Activated CD4-positive, alpha-beta T cell treated with anti-CD3 and anti-CD28 coated beads for 36 hours (primary cell): ENCODE measurements around the gene IL20. TPM values are rescaled to one million over a fixed set of nuclear protein-coding genes. Genes with fewer than 3 reads are reported as not detected.

ENCODE experiments used
- ATAC-seq: fragments of 200-7000 bp; cut with Tn5 transposase; one replicate; pipeline ENCODE4 v1.10.0; 2021; ENCODE audit warnings: mild to moderate bottlenecking, moderate library complexity
- CTCF ChIA-PET: fragments of 350-600 bp; sonication (Branson Sonifier 250); formaldehyde crosslinking; loops from one replicate; lab custom pipeline; 2021; ENCODE audit warnings: antibody characterized with exemption; lab: Charles Lee
- POLR2A ChIA-PET: fragments of 350-600 bp; sonication (Branson Sonifier 250); formaldehyde crosslinking; loops from one replicate; lab custom pipeline; 2021; ENCODE audit warnings: antibody characterized with exemption, inconsistent platforms; lab: Charles Lee
- DNase-seq: peaks from one replicate; pipeline ENCODE4 v3.0.0-alpha.2; 2020
- H3K27ac Mint-ChIP-seq: one replicate; pipeline ENCODE4 v1.8.0; 2021; ENCODE audit warnings: mixed read lengths
- H3K27me3 Mint-ChIP-seq: one replicate; pipeline ENCODE4 v1.8.0; 2021; ENCODE audit warnings: mixed read lengths
- H3K36me3 Mint-ChIP-seq: one replicate; pipeline ENCODE4 v1.8.0; 2021; ENCODE audit warnings: low read depth, mixed read lengths
- H3K4me1 Mint-ChIP-seq: one replicate; pipeline ENCODE4 v1.8.0; 2021; ENCODE audit warnings: mixed read lengths
- H3K4me3 Mint-ChIP-seq: one replicate; pipeline ENCODE4 v1.8.0; 2021; ENCODE audit warnings: mild to moderate bottlenecking, moderate library complexity, mixed read lengths
- H3K9me3 Mint-ChIP-seq: one replicate; pipeline ENCODE4 v1.8.0; 2021; ENCODE audit warnings: low read depth, mixed read lengths
- intact Hi-C, 2 experiments: fragments of 100-400 bp; cut with DNase I in 1 of 2; cut with micrococcal nuclease in 1 of 2; formaldehyde crosslinking; loops; one replicate each; pipeline versions ENCODE4 v1.14.2 to v1.15.1; 2022 to 2024; cut with DNase I, micrococcal nuclease
- total RNA-seq, 2 experiments: library from RNA; stranded (reverse); gene quantifications; one replicate each; pipeline ENCODE4 v1.2.3, GENCODE V29; 2021

IL20 gene
- total RNA-seq, 2 experiments from 2014 or later = not detected

GRCh38 chr1:206856674-206857464 lies 8.6 kb upstream of the IL20 start:
- no peak overlapping the region for H3K27ac Mint-ChIP-seq
- ChIA-PET POLR2A (no interaction called here), CTCF (interaction anchor here (0.7 to 19.1 kb wide), 20 partner anchors 10 to 189 kb away, joined by 3 to 306 read pairs (median 3); partner anchors contain the start of gene FCMR)
- ATAC-seq (peak; percentile 81), DNase-seq (peak; percentile 39)
- peaks cover 19% of the 10 kb centered on the region for H3K4me1 Mint-ChIP-seq
- peaks cover 3% of the 10 kb centered on the region for H3K9me3 Mint-ChIP-seq
- H3K4me3 Mint-ChIP-seq = no peak overlapping the region
- no peaks in the 10 kb centered on the region for H3K36me3 Mint-ChIP-seq
- peaks cover 9% of the 10 kb centered on the region for H3K27me3 Mint-ChIP-seq
- intact Hi-C loops = loop anchor here in 1 of 2 experiments (2.0 kb wide), 2 partner anchors 40 to 56 kb away; no protein-coding TSS in a partner anchor

GRCh38 chr1:206859082-206859521 lies 6.3 kb upstream of the IL20 start:
- ATAC-seq = no peak
- H3K27me3 Mint-ChIP-seq = peaks cover 9% of the 10 kb centered on the region
- DNase-seq = no peak
- peaks cover 19% of the 10 kb centered on the region for H3K4me1 Mint-ChIP-seq
- H3K9me3 Mint-ChIP-seq = no peaks in the 10 kb centered on the region
- intact Hi-C loops = no loop called here
- ChIA-PET POLR2A (no interaction called here), CTCF (interaction anchor here (0.5 to 19.1 kb wide), 18 partner anchors 12 to 965 kb away, joined by 3 to 306 read pairs (median 4); partner anchors contain the start of gene FCMR)
- H3K27ac Mint-ChIP-seq = no peak overlapping the region
- H3K4me3 Mint-ChIP-seq = no peak overlapping the region
- no peaks in the 10 kb centered on the region for H3K36me3 Mint-ChIP-seq

- POLR2A ChIA-PET = no interaction called here
- H3K27ac Mint-ChIP-seq = no peak overlapping the region
- H3K36me3 Mint-ChIP-seq = no peaks in the 10 kb centered on the region
- intact Hi-C loops = no loop called here
- H3K4me1 Mint-ChIP-seq = peaks cover 24% of the 10 kb centered on the region
- peaks cover 9% of the 10 kb centered on the region for H3K27me3 Mint-ChIP-seq
- ATAC-seq (no peak), DNase-seq (no peak)
- CTCF ChIA-PET = interaction anchor here (0.6 to 19.1 kb wide), 14 partner anchors 12 to 294 kb away, joined by 3 to 306 read pairs (median 4); partner anchors contain the start of gene FCMR
- H3K4me3 Mint-ChIP-seq = no peak overlapping the region
- H3K9me3 Mint-ChIP-seq = no peaks in the 10 kb centered on the region
Measured at GRCh38 chr1:206860165-206860564, 5.3 kb upstream of the IL20 start.

GRCh38 chr1:206863266-206863665 lies 2.2 kb upstream of the IL20 start:
- Mint-ChIP-seq H3K27ac (no peak overlapping the region), H3K36me3 (no peaks in the 10 kb centered on the region), H3K4me1 (peaks cover 25% of the 10 kb centered on the region), H3K27me3 (peaks cover 9% of the 10 kb centered on the region), H3K9me3 (no peaks in the 10 kb centered on the region), H3K4me3 (no peak overlapping the region)
- intact Hi-C loops = no loop called here
- ChIA-PET CTCF (interaction anchor here (0.6 to 19.1 kb wide), 8 partner anchors 11 to 119 kb away, joined by 3 to 306 read pairs (median 4); partner anchors contain the start of gene FCMR), POLR2A (no interaction called here)
- ATAC-seq = no peak
- DNase-seq = no peak

GRCh38 chr1:206866062-206866461 lies 639 bp downstream of the IL20 start:
- intact Hi-C loops = no loop called here
- H3K36me3 Mint-ChIP-seq = no peaks in the 10 kb centered on the region
- peaks cover 4% of the 10 kb centered on the region for H3K27me3 Mint-ChIP-seq
- CTCF ChIA-PET = interaction anchor here (1.0 to 19.1 kb wide), 13 partner anchors 9 to 151 kb away, joined by 3 to 306 read pairs (median 7); partner anchors contain the start of gene FCMR
- H3K4me1 Mint-ChIP-seq = peaks cover 18% of the 10 kb centered on the region
- POLR2A ChIA-PET = no interaction called here
- no peaks in the 10 kb centered on the region for H3K9me3 Mint-ChIP-seq
- ATAC-seq (peak; percentile 40), DNase-seq (no peak)
- H3K4me3 Mint-ChIP-seq = no peak overlapping the region
- H3K27ac Mint-ChIP-seq = no peak overlapping the region

GRCh38 chr1:206867239-206867638 lies 1.8 kb downstream of the IL20 start:
- CTCF ChIA-PET = interaction anchor here (1.1 to 19.1 kb wide), 9 partner anchors 10 to 222 kb away, joined by 3 to 306 read pairs (median 3); partner anchors contain the start of gene FCMR
- DNase-seq (no peak), ATAC-seq (no peak)
- H3K27ac Mint-ChIP-seq = no peak overlapping the region
- no peak overlapping the region for H3K4me3 Mint-ChIP-seq
- peaks cover 18% of the 10 kb centered on the region for H3K4me1 Mint-ChIP-seq
- no peaks in the 10 kb centered on the region for H3K36me3 Mint-ChIP-seq
- H3K9me3 Mint-ChIP-seq = no peaks in the 10 kb centered on the region
- no peaks in the 10 kb centered on the region for H3K27me3 Mint-ChIP-seq
- intact Hi-C loops = no loop called here
- POLR2A ChIA-PET = interaction anchor here (0.9 kb wide), 1 partner anchor 45 kb away, joined by 3 read pairs; no protein-coding TSS in a partner anchor

GRCh38 chr1:206867716-206868115 lies 2.3 kb downstream of the IL20 start:
- DNase-seq (no peak), ATAC-seq (no peak)
- ChIA-PET CTCF (interaction anchor here (1.1 to 19.1 kb wide), 7 partner anchors 13 to 223 kb away, joined by 3 to 306 read pairs (median 3); partner anchors contain the start of gene FCMR), POLR2A (no interaction called here)
- no peaks in the 10 kb centered on the region for H3K27me3 Mint-ChIP-seq
- no peak overlapping the region for H3K4me3 Mint-ChIP-seq
- no peaks in the 10 kb centered on the region for H3K36me3 Mint-ChIP-seq
- H3K9me3 Mint-ChIP-seq = no peaks in the 10 kb centered on the region
- intact Hi-C loops = no loop called here
- H3K4me1 Mint-ChIP-seq = peaks cover 18% of the 10 kb centered on the region
- H3K27ac Mint-ChIP-seq = no peak overlapping the region

GRCh38 chr1:206868264-206868663 lies 2.8 kb downstream of the IL20 start:
- no peaks in the 10 kb centered on the region for H3K9me3 Mint-ChIP-seq
- peaks cover 18% of the 10 kb centered on the region for H3K4me1 Mint-ChIP-seq
- ATAC-seq (no peak), DNase-seq (no peak)
- ChIA-PET POLR2A (no interaction called here), CTCF (interaction anchor here (0.9 to 19.1 kb wide), 5 partner anchors 9 to 223 kb away, joined by 3 to 306 read pairs (median 3); partner anchors contain the start of gene FCMR)
- no peak overlapping the region for H3K27ac Mint-ChIP-seq
- intact Hi-C loops = no loop called here
- no peaks in the 10 kb centered on the region for H3K36me3 Mint-ChIP-seq
- no peak overlapping the region for H3K4me3 Mint-ChIP-seq
- no peaks in the 10 kb centered on the region for H3K27me3 Mint-ChIP-seq

GRCh38 chr1:206872139-206872538 lies 6.7 kb downstream of the IL20 start:
- CTCF ChIA-PET = interaction anchor here (0.7 to 19.1 kb wide), 11 partner anchors 9 to 1539 kb away, joined by 3 to 306 read pairs (median 3); partner anchors contain the start of genes FCMR and IL24
- Mint-ChIP-seq H3K4me1 (no peaks in the 10 kb centered on the region), H3K27me3 (no peaks in the 10 kb centered on the region), H3K27ac (no peak overlapping the region), H3K9me3 (peaks cover 7% of the 10 kb centered on the region), H3K4me3 (no peak overlapping the region), H3K36me3 (no peaks in the 10 kb centered on the region)
- ATAC-seq (no peak), DNase-seq (no peak)
- POLR2A ChIA-PET = no interaction called here
- intact Hi-C loops = no loop called here

GRCh38 chr1:206873603-206874188 lies 8.3 kb downstream of the IL20 start:
- ATAC-seq (no peak), DNase-seq (no peak)
- Mint-ChIP-seq H3K27ac (no peak overlapping the region), H3K4me3 (no peak overlapping the region), H3K9me3 (peaks cover 19% of the 10 kb centered on the region), H3K27me3 (no peaks in the 10 kb centered on the region), H3K4me1 (no peaks in the 10 kb centered on the region), H3K36me3 (peaks cover 9% of the 10 kb centered on the region)
- ChIA-PET CTCF (interaction anchor here (0.7 to 2.9 kb wide), 7 partner anchors 9 to 367 kb away, joined by 3 to 20 read pairs (median 6); partner anchors contain the start of genes IL20 and RASSF5), POLR2A (no interaction called here)
- intact Hi-C loops = no loop called here

GRCh38 chr1:206875752-206876377 lies 10.4 kb downstream of the IL20 start:
- ChIA-PET CTCF (no interaction called here), POLR2A (no interaction called here)
- no peak overlapping the region for H3K4me3 Mint-ChIP-seq
- intact Hi-C loops = no loop called here
- ATAC-seq (no peak), DNase-seq (no peak)
- no peak overlapping the region for H3K27ac Mint-ChIP-seq
- peaks cover 13% of the 10 kb centered on the region for H3K36me3 Mint-ChIP-seq
- peaks cover 10% of the 10 kb centered on the region for H3K4me1 Mint-ChIP-seq
- H3K27me3 Mint-ChIP-seq = no peaks in the 10 kb centered on the region
- H3K9me3 Mint-ChIP-seq = peaks cover 25% of the 10 kb centered on the region
